HEK293 (cell line): ENCODE measurements around the gene CD44.

Source experiments
- CTCF ChIA-PET: fragments of 350-600 bp; formaldehyde crosslinking; extraction: SDS; loops from one replicate; lab custom pipeline; 2021; ENCODE audit warnings: antibody characterized with exemption; lab: Yijun Ruan, JAX
- POLR2A ChIA-PET: fragments of 300-600 bp; formaldehyde crosslinking; extraction: SDS; loops from one replicate; lab custom pipeline; 2020; ENCODE audit warnings: antibody characterized with exemption, inconsistent platforms; lab: Yijun Ruan, JAX
- H3K27ac ChIP-seq: fragments of 200-500 bp; sonication (Bioruptor generic); 2 replicates; pipeline ENCODE4 v1.5.1; 2014; ENCODE audit warnings: low read depth, low read length, control low read depth, inconsistent platforms; ENCODE audit errors: extremely low read depth
- H3K36me3 ChIP-seq, 2 experiments: fragments of 200-500 bp in 1 of 2; sonication (Bioruptor generic) in 1 of 2; 1 replicate in 1 of 2; 2 replicates in 1 of 2; pipeline ENCODE4 v1.5.1; 2014 to 2017; ENCODE audit warnings: inconsistent platforms in 2 of 2, low read length in 2 of 2; ENCODE audit not compliant: control insufficient read depth in 2 of 2, insufficient read depth in 1 of 2
- H3K4me1 ChIP-seq: fragments of 200-500 bp; sonication (Bioruptor generic); 2 replicates; pipeline ENCODE4 v1.5.1; 2014; ENCODE audit warnings: mild to moderate bottlenecking, low read length, inconsistent platforms; ENCODE audit not compliant: control insufficient read depth, insufficient read depth
- H3K4me3 ChIP-seq: 2 replicates; pipeline ENCODE4 v1.5.1; 2011; ENCODE audit warnings: low read depth, mild to moderate bottlenecking, control low read depth, low read length, moderate library complexity
- H3K9me3 ChIP-seq: fragments of 200-500 bp; sonication (Bioruptor generic); 2 replicates; pipeline ENCODE4 v1.5.1; 2014; ENCODE audit warnings: low read depth, low read length, inconsistent platforms; ENCODE audit not compliant: control insufficient read depth, insufficient read depth
- HOXA7 ChIP-seq: sonication (generic); formaldehyde crosslinking; IDR thresholded peaks from 2 replicates; pipeline ENCODE4 v1.8.1; 2022; ENCODE audit warnings: missing genetic modification reagents, borderline replicate concordance
- OSR2 ChIP-seq: fragments of 450-650 bp; formaldehyde crosslinking; IDR thresholded peaks from 2 replicates; pipeline ENCODE4 v1.5.1; 2016; ENCODE audit warnings: missing biosample characterization, missing genetic modification characterization
- PBX3 ChIP-seq: sonication (generic); formaldehyde crosslinking; IDR thresholded peaks from 2 replicates; pipeline ENCODE4 v1.8.1; 2022; ENCODE audit warnings: mild to moderate bottlenecking, moderate library complexity, missing genetic modification reagents
- SCRT1 ChIP-seq: fragments of 450-650 bp; formaldehyde crosslinking; IDR thresholded peaks from 2 replicates; pipeline ENCODE4 v1.5.1; 2016; ENCODE audit warnings: missing biosample characterization, missing genetic modification characterization, borderline replicate concordance
- YY1 ChIP-seq: fragments of 450-650 bp; formaldehyde crosslinking; IDR thresholded peaks from 2 replicates; pipeline ENCODE4 v1.5.1; 2018; ENCODE audit warnings: missing biosample characterization, missing genetic modification characterization
- ZBTB6 ChIP-seq: fragments of 450-650 bp; formaldehyde crosslinking; IDR thresholded peaks from 2 replicates; pipeline ENCODE4 v1.5.1; 2017; ENCODE audit warnings: missing biosample characterization, missing genetic modification characterization
- ZBTB7A ChIP-seq: fragments of 450-650 bp; formaldehyde crosslinking; IDR thresholded peaks from 2 replicates; pipeline ENCODE4 v1.5.1; 2016; ENCODE audit warnings: low read depth, missing biosample characterization, missing genetic modification characterization
- ZNF132 ChIP-seq: fragments of 450-650 bp; formaldehyde crosslinking; IDR thresholded peaks from 2 replicates; pipeline ENCODE4 v1.5.1; 2017; ENCODE audit warnings: missing biosample characterization, missing genetic modification characterization, borderline replicate concordance
- ZNF292 ChIP-seq: fragments of 450-650 bp; formaldehyde crosslinking; IDR thresholded peaks from 2 replicates; pipeline ENCODE4 v1.5.1; 2016; ENCODE audit warnings: low read depth, missing biosample characterization, missing genetic modification characterization, borderline replicate concordance
- ZNF404 ChIP-seq: fragments of 450-650 bp; formaldehyde crosslinking; IDR thresholded peaks from 2 replicates; pipeline ENCODE4 v1.5.1; 2017; ENCODE audit warnings: missing biosample characterization, missing genetic modification characterization
- ZNF510 ChIP-seq: fragments of 450-650 bp; formaldehyde crosslinking; IDR thresholded peaks from 2 replicates; pipeline ENCODE4 v1.5.1; 2018; ENCODE audit warnings: mild to moderate bottlenecking, missing genetic modification characterization, missing biosample characterization; ENCODE audit not compliant: insufficient replicate concordance
- ZNF514 ChIP-seq: fragments of 450-650 bp; formaldehyde crosslinking; IDR thresholded peaks from 2 replicates; pipeline ENCODE4 v1.5.1; 2016; ENCODE audit warnings: missing biosample characterization, missing genetic modification characterization
- ZNF529 ChIP-seq: fragments of 450-650 bp; formaldehyde crosslinking; IDR thresholded peaks from 2 replicates; pipeline ENCODE4 v1.5.1; 2017; ENCODE audit warnings: missing genetic modification characterization, missing biosample characterization; ENCODE audit not compliant: insufficient replicate concordance
- ZNF560 ChIP-seq: fragments of 450-650 bp; formaldehyde crosslinking; IDR thresholded peaks from 2 replicates; pipeline ENCODE4 v1.5.1; 2017; ENCODE audit warnings: missing biosample characterization, missing genetic modification characterization, borderline replicate concordance
- ZNF707 ChIP-seq: fragments of 450-650 bp; formaldehyde crosslinking; IDR thresholded peaks from 2 replicates; pipeline ENCODE4 v1.5.1; 2016; ENCODE audit warnings: missing biosample characterization, missing genetic modification characterization
- ZNF792 ChIP-seq: fragments of 450-650 bp; formaldehyde crosslinking; IDR thresholded peaks from 2 replicates; pipeline ENCODE4 v1.5.1; 2016; ENCODE audit warnings: missing biosample characterization, missing genetic modification characterization
- ZNF843 ChIP-seq: fragments of 450-650 bp; formaldehyde crosslinking; IDR thresholded peaks from 2 replicates; pipeline ENCODE4 v1.5.1; 2016; ENCODE audit warnings: missing biosample characterization, missing genetic modification characterization
- TF ChIP-seq, protein P1 (sequence below): IDR thresholded peaks from 2 replicates; pipeline ENCODE4 v1.6.1; 2011; ENCODE audit warnings: mild to moderate bottlenecking, low read depth, low read length, borderline replicate concordance
- TF ChIP-seq, protein P2 (sequence below): fragments of 450-650 bp; formaldehyde crosslinking; IDR thresholded peaks from 2 replicates; pipeline ENCODE4 v1.5.1; 2016; ENCODE audit warnings: missing biosample characterization, missing genetic modification characterization
- TF ChIP-seq, protein P3 (sequence below): fragments of 450-650 bp; formaldehyde crosslinking; IDR thresholded peaks from 2 replicates; pipeline ENCODE4 v1.5.1; 2016; ENCODE audit warnings: missing biosample characterization, missing genetic modification characterization, borderline replicate concordance

Gene CD44

GRCh38 chr11:35245056-35245455, 106.1 kb downstream of the CD44 start:
- no peak overlapping the region for H3K27ac ChIP-seq
- TF ChIP-seq, protein P1, sequence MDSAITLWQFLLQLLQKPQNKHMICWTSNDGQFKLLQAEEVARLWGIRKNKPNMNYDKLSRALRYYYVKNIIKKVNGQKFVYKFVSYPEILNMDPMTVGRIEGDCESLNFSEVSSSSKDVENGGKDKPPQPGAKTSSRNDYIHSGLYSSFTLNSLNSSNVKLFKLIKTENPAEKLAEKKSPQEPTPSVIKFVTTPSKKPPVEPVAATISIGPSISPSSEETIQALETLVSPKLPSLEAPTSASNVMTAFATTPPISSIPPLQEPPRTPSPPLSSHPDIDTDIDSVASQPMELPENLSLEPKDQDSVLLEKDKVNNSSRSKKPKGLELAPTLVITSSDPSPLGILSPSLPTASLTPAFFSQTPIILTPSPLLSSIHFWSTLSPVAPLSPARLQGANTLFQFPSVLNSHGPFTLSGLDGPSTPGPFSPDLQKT: no peak
- TF ChIP-seq ZBTB7A (tag by site-specific recombination) (no peak), OSR2 (tag by site-specific recombination) (no peak), ZBTB6 (tag by site-specific recombination) (no peak)
- no peaks in the 10 kb centered on the region for H3K36me3 ChIP-seq
- ChIA-PET POLR2A (no interaction called here), CTCF (no interaction called here)
- H3K4me3 ChIP-seq: no peak overlapping the region
- no peaks in the 10 kb centered on the region for H3K4me1 ChIP-seq
- no peaks in the 10 kb centered on the region for H3K9me3 ChIP-seq

DNA sequence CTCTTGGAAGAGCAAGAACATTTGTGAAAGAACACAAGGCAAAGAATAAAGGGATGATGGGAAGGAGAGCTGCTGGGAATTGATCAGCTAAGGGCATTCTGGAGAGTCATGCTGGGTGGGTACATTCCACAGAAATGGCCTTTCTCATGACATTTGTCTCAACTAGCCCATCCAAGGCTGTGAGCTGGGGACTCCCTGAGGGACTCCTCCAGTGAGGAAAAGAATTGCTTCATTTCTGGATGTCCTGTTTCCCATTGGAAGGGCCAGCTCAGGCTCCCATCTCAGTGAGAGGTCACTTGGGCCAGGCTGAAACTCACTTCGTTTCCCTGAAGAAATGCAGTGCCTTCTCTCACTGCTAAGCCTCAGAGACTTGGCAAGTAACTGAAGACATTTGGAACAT, 106.8 kb downstream of the CD44 start:
- H3K4me1 ChIP-seq: no peaks in the 10 kb centered on the region
- no peaks in the 10 kb centered on the region for H3K9me3 ChIP-seq
- no peak overlapping the region for H3K4me3 ChIP-seq
- TF ChIP-seq SCRT1 (no peak), YY1 (tag by site-specific recombination) (no peak), ZNF132 (tag by site-specific recombination) (no peak), HOXA7 (no peak), ZNF292 (tag by site-specific recombination) (no peak), ZNF707 (tag by site-specific recombination) (no peak), ZNF792 (tag by site-specific recombination) (no peak), ZNF514 (tag by site-specific recombination) (no peak), ZNF510 (tag by site-specific recombination) (no peak), ZNF560 (no peak), ZNF529 (tag by site-specific recombination) (no peak), ZNF843 (no peak), ZNF404 (no peak), PBX3 (CRISPR knock-in tag) (no peak)
- TF ChIP-seq, protein P2, sequence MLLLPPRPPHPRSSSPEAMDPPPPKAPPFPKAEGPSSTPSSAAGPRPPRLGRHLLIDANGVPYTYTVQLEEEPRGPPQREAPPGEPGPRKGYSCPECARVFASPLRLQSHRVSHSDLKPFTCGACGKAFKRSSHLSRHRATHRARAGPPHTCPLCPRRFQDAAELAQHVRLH (tag by site-specific recombination): no peak
- TF ChIP-seq, protein P3, sequence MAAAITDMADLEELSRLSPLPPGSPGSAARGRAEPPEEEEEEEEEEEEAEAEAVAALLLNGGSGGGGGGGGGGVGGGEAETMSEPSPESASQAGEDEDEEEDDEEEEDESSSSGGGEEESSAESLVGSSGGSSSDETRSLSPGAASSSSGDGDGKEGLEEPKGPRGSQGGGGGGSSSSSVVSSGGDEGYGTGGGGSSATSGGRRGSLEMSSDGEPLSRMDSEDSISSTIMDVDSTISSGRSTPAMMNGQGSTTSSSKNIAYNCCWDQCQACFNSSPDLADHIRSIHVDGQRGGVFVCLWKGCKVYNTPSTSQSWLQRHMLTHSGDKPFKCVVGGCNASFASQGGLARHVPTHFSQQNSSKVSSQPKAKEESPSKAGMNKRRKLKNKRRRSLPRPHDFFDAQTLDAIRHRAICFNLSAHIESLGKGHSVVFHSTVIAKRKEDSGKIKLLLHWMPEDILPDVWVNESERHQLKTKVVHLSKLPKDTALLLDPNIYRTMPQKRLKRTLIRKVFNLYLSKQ (tag by site-specific recombination): no peak
- H3K36me3 ChIP-seq: no peaks in the 10 kb centered on the region
- H3K27ac ChIP-seq: no peak overlapping the region
- CTCF ChIA-PET: interaction anchor here (0.5 to 1.3 kb wide), 3 partner anchors 9 to 319 kb away, joined by 3 to 5 read pairs (median 5); no protein-coding TSS in a partner anchor
- POLR2A ChIA-PET: no interaction called here
